Skeletal muscle tissue (tissue), 4 donors: ENCODE measurements around the gene ABCC4. TPM values are rescaled to one million over a fixed set of nuclear protein-coding genes. Genes with fewer than 3 reads are reported as not detected.

ENCODE experiments used
- H3K27ac ChIP-seq: one replicate; pipeline ENCODE4 v1.7.0; 2013; ENCODE audit warnings: mild to moderate bottlenecking, low read depth, low read length, inconsistent platforms
- H3K27me3 ChIP-seq, 3 donors: one replicate each; pipeline ENCODE4 v1.7.0; 2013; ENCODE audit warnings: low read length in 3 of 3; ENCODE audit not compliant: control insufficient read depth in 3 of 3, insufficient read depth in 3 of 3
- H3K36me3 ChIP-seq, 3 donors: one replicate each; pipeline ENCODE4 v1.7.0; 2013; ENCODE audit warnings: low read length in 3 of 3; ENCODE audit not compliant: control insufficient read depth in 3 of 3, insufficient read depth in 3 of 3
- H3K4me1 ChIP-seq, 3 donors: one replicate each; pipeline ENCODE4 v1.7.0; 2013; ENCODE audit warnings: low read length in 3 of 3, mild to moderate bottlenecking in 3 of 3; ENCODE audit not compliant: control insufficient read depth in 3 of 3, insufficient read depth in 3 of 3
- H3K4me3 ChIP-seq, 3 donors: one replicate each; pipeline ENCODE4 v1.7.0; 2013; ENCODE audit warnings: low read length in 3 of 3
- H3K9ac ChIP-seq, 3 donors: one replicate each; pipeline ENCODE4 v1.7.0; 2013; ENCODE audit warnings: low read length in 3 of 3, mild to moderate bottlenecking in 3 of 3, moderate library complexity in 2 of 3, low read depth in 1 of 3
- H3K9me3 ChIP-seq, 3 donors: one replicate each; pipeline ENCODE4 v1.7.0; 2013; ENCODE audit warnings: low read length in 3 of 3; ENCODE audit not compliant: control insufficient read depth in 3 of 3
- total RNA-seq: library from RNA; depleted of rRNA; stranded (reverse); fragments of >200 nt; gene quantifications from one replicate; pipeline ENCODE4 v1.2.3, GENCODE V29; 2014
- donor health status: Osteomylitis.

ABCC4 gene
- total RNA-seq, 1 donor from 2014 or later, result 5.2 TPM

GRCh38 chr13:95155504-95155903 lies 145.7 kb downstream of the ABCC4 start:
- H3K9ac ChIP-seq, result no peak overlapping the region
- H3K9me3 ChIP-seq, result no peaks in the 10 kb centered on the region
- H3K4me1 ChIP-seq, result no peaks in the 10 kb centered on the region
- no peak overlapping the region for H3K4me3 ChIP-seq
- H3K27ac ChIP-seq, result no peak overlapping the region
- H3K27me3 ChIP-seq, result no peaks in the 10 kb centered on the region
- H3K36me3 ChIP-seq, result peaks cover 3 to 4% (median 4%) of the 10 kb centered on the region in 3 donors

- H3K4me3 ChIP-seq, result no peak overlapping the region
These were observed 146.2 kb downstream of the ABCC4 start for GRCh38 chr13:95155093-95155492.

DNA sequence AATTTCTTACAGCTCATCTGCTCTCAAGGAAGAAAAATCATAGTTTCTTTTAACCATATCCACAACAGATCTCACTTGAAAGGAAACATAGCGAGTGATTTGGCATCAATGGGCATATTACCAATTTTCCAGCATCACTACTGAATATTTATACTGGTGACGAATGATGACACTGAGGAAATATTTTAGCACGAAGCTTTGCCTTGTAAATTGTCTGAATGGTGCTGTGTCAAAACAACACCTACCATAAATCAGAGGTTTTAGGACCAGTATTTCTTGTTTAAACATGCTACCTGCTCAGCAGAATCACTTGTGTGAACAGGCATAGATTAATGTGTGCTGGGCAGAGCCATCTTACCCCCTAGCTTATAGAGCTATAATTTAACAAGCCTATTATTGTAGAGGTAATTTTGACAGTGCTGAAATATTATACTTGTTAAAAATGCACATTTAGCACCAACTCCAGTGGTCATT lies 146.8 kb downstream of the ABCC4 start:
- Histone ChIP-seq H3K9ac (no peak overlapping the region), H3K4me1 (no peaks in the 10 kb centered on the region), H3K27ac (no peak overlapping the region), H3K9me3 (no peaks in the 10 kb centered on the region), H3K36me3 (no peaks in the 10 kb centered on the region), H3K4me3 (no peak overlapping the region), H3K27me3 (no peaks in the 10 kb centered on the region)

More at GRCh38 chr13:95155093-95155492, 146.2 kb downstream of the ABCC4 start:
- no peak overlapping the region for H3K9ac ChIP-seq
- no peaks in the 10 kb centered on the region for H3K4me1 ChIP-seq
- H3K36me3 ChIP-seq, result peaks cover under 1 to 2% (median 1%) of the 10 kb centered on the region in 3 donors
- no peaks in the 10 kb centered on the region for H3K9me3 ChIP-seq
- H3K27me3 ChIP-seq, result no peaks in the 10 kb centered on the region
- H3K27ac ChIP-seq, result no peak overlapping the region

GRCh38 chr13:95153647-95154412 lies 147.4 kb downstream of the ABCC4 start:
- H3K27me3 ChIP-seq, result no peaks in the 10 kb centered on the region
- H3K9me3 ChIP-seq, result no peaks in the 10 kb centered on the region
- no peaks in the 10 kb centered on the region for H3K4me1 ChIP-seq
- no peak overlapping the region for H3K27ac ChIP-seq
- no peaks in the 10 kb centered on the region for H3K36me3 ChIP-seq
- H3K4me3 ChIP-seq, result no peak overlapping the region
- H3K9ac ChIP-seq, result no peak overlapping the region

DNA sequence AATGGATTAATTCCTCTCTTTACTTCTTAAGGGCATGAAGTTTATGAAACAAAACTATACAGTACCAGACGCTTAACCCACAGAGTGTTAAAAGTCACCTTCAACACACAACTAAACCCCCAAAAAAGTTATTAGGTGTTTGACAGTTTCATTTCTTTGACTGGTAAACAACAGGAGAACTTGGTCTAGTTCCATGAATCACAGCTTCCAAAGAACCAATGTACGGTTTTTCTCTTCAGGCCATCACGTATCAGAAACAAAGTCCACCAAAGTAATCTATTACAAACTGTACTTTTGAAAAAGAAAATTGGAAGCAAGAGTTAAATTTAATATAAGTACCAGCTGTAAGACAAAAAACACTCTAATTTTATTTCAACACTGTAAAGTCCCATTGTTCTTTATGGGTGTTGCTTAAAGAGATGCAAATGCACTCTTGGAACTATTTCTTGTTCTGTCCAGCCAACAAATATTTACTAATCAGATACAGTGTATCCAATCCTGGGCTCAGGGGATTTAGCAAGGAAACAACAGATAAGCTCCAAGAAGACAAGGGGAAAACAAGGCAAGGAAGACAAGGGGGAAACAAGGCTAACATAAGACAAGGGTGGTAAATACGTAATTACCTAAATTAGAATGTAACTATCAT lies 149.2 kb downstream of the ABCC4 start:
- Histone ChIP-seq H3K9ac (no peak overlapping the region), H3K27ac (no peak overlapping the region), H3K4me3 (no peak overlapping the region), H3K9me3 (no peaks in the 10 kb centered on the region), H3K4me1 (no peaks in the 10 kb centered on the region), H3K27me3 (no peaks in the 10 kb centered on the region), H3K36me3 (no peaks in the 10 kb centered on the region)

DNA sequence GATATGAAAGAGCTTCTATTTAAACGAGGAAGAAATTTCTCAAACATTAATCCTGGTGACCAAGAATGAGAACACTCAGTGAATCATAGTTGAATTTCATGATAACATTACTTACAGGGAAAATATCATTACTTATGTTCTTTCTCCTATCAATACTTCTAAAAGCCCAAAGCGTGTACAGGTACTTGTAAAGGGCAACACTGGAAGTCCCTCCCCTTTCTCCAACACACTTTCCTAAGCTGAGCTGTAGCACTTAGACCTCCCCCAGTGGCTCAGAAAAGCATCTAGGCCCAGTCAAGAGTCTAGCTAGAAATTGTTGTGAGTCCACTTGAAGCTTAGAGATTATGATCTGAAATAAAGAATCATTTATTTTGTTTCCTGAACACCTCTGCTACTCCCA lies 150.7 kb downstream of the ABCC4 start:
- Histone ChIP-seq H3K4me1 (no peaks in the 10 kb centered on the region), H3K27me3 (no peaks in the 10 kb centered on the region), H3K36me3 (no peaks in the 10 kb centered on the region)

GRCh38 chr13:95146486-95146885 lies 154.8 kb downstream of the ABCC4 start:
- no peak overlapping the region for H3K4me3 ChIP-seq
- H3K4me1 ChIP-seq, result no peaks in the 10 kb centered on the region

More for the DNA sequence above, 150.7 kb downstream of the ABCC4 start:
- no peak overlapping the region for H3K9ac ChIP-seq
- H3K27ac ChIP-seq, result no peak overlapping the region
- H3K9me3 ChIP-seq, result no peaks in the 10 kb centered on the region
- no peak overlapping the region for H3K4me3 ChIP-seq

DNA sequence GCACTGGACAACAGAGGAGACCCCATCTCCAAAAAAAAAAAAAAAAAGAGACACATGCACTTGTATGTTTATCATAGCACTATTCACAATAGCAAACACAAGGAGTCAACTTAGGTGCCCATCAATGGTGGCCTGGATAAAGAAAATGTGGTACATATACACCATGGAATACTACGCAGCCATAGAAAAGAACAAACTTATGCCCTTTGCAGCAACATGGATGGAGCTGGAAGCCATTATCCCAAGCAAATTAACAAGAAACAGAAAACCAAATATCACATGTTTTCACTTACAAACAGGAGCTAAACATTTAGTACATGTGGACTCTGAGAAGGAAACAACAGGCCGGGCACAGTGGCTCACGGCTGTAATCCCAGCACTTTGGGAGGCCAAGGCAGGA lies 155.7 kb downstream of the ABCC4 start:
- H3K27me3 ChIP-seq, result no peaks in the 10 kb centered on the region
- no peak overlapping the region for H3K4me3 ChIP-seq
- no peak overlapping the region for H3K9ac ChIP-seq
- H3K4me1 ChIP-seq, result no peaks in the 10 kb centered on the region
- no peaks in the 10 kb centered on the region for H3K36me3 ChIP-seq
- no peak overlapping the region for H3K27ac ChIP-seq
- H3K9me3 ChIP-seq, result no peaks in the 10 kb centered on the region

More at GRCh38 chr13:95146486-95146885, 154.8 kb downstream of the ABCC4 start:
- no peaks in the 10 kb centered on the region for H3K36me3 ChIP-seq
- no peaks in the 10 kb centered on the region for H3K27me3 ChIP-seq
- no peaks in the 10 kb centered on the region for H3K9me3 ChIP-seq
- H3K9ac ChIP-seq, result no peak overlapping the region
- no peak overlapping the region for H3K27ac ChIP-seq

- Histone ChIP-seq H3K27me3 (no peaks in the 10 kb centered on the region), H3K4me3 (no peak overlapping the region), H3K27ac (no peak overlapping the region)
These were observed 160.7 kb downstream of the ABCC4 start for GRCh38 chr13:95140502-95140901.

GRCh38 chr13:95138876-95139585 lies 162.2 kb downstream of the ABCC4 start:
- H3K36me3 ChIP-seq, result no peaks in the 10 kb centered on the region
- no peak overlapping the region for H3K27ac ChIP-seq
- peaks cover 2 to 4% (median 3%) of the 10 kb centered on the region in 3 donors for H3K4me1 ChIP-seq
- no peak overlapping the region for H3K9ac ChIP-seq
- H3K27me3 ChIP-seq, result no peaks in the 10 kb centered on the region
- H3K9me3 ChIP-seq, result no peaks in the 10 kb centered on the region
- H3K4me3 ChIP-seq, result no peak overlapping the region

More at GRCh38 chr13:95140502-95140901, 160.7 kb downstream of the ABCC4 start:
- Histone ChIP-seq H3K9me3 (no peaks in the 10 kb centered on the region), H3K36me3 (no peaks in the 10 kb centered on the region), H3K4me1 (peaks cover 2 to 4% (median 3%) of the 10 kb centered on the region in 3 donors), H3K9ac (no peak overlapping the region)
